Colonic mucosa (tissue), 4 donors: ENCODE data around the gene SCAMP4. TPM values are rescaled to one million over a fixed set of nuclear protein-coding genes. Genes with fewer than 3 reads are reported as not detected.

Experiments used
- DNase-seq: peaks from one replicate; pipeline ENCODE4 v3.0.0-alpha.2; 2020
- H3K27ac ChIP-seq: fragments of 200-600 bp; one replicate; pipeline ENCODE4 v1.8.0; 2021
- H3K27me3 ChIP-seq: fragments of 200-600 bp; one replicate; pipeline ENCODE4 v1.8.0; 2021
- H3K36me3 ChIP-seq: fragments of 200-600 bp; one replicate; pipeline ENCODE4 v1.8.0; 2021
- H3K4me1 ChIP-seq: fragments of 200-600 bp; one replicate; pipeline ENCODE4 v1.8.0; 2021; ENCODE audit warnings: mild to moderate bottlenecking
- H3K4me3 ChIP-seq: fragments of 200-600 bp; one replicate; pipeline ENCODE4 v1.8.0; 2021
- H3K9ac ChIP-seq, 2 donors: one replicate each; pipeline ENCODE4 v1.7.0; 2013; ENCODE audit warnings: control low read depth in 2 of 2, low read depth in 2 of 2, low read length in 2 of 2
- H3K9me3 ChIP-seq: fragments of 200-600 bp; one replicate; pipeline ENCODE4 v1.8.0; 2021
- CTCF ChIP-seq: fragments of 200-600 bp; IDR thresholded peaks from one replicate; pipeline ENCODE4 v1.8.0; 2022; ENCODE audit warnings: antibody characterized with exemption, mild to moderate bottlenecking
- intact Hi-C: fragments of 100-400 bp; cut with DNase I; formaldehyde crosslinking; loops from one replicate; pipeline ENCODE4 v1.14.1; 2022
- total RNA-seq, 2 donors: library from RNA; stranded (reverse); fragmentation: NEBNext Ultra II Directional in 1 of 2; extraction: Animal tissue kit (Norgen Biotek cat#: 25700) in 1 of 2; gene quantifications; one replicate each; pipeline ENCODE4 v1.2.1, GENCODE V29; 2021
- donor health status: healthy.
- donor health status: DM: no; HTN: no; CAD: no.
- donor health status: DM: no; HTN: no; CAD: no.

Gene SCAMP4
- total RNA-seq, 2 donors from 2014 or later = 57.4 to 91.8 TPM

DNA sequence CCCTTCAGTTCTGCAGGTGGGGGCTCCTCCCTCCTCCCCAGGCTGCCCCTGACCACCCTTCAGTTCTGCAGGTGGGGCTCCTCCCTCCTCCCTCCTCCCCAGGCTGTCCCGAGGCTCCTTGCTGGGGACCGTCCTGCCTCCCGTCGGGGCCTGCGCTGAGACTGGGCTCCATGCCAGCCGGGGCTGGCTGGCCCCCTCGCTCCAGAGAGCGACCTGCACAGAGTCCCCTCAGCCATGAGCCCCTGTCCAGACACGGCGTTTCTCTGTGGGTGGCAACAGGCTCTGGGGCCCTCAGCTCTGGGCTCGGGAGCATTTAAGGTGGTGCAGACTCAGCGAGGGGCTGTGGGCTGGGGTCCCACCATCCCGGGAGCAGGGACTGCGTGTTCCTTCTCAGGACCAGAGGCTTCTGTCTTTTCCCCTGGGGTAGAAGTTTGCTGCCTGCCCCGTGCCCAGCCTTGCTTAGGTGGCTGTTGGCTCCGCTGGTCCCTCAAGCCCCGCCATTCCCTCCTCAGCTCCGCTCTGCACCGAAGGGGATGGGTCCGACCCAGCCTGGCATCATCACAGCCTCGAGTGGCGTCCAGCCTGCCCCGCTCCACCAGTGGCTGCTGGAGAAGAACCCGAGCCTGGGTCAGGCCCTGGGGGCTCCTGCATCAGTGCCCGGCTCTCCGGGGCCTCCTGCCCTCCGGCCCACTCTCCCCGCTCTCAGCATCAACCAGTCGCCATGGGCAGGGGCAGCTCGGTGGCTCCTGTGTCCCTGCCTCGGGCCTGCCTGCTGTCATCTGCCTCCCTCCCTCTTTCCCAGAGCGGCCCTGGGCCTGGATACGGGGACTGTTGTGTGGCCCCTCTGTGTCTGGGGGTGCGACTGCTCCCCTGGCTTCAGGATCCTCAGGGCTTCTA lies 63.3 kb downstream of the SCAMP4 start:
- H3K4me1 ChIP-seq = no peaks in the 10 kb centered on the region
- H3K9me3 ChIP-seq = no peaks in the 10 kb centered on the region
- TF ChIP-seq CTCF = no peak
- no peak overlapping the region for H3K4me3 ChIP-seq
- no peaks in the 10 kb centered on the region for H3K27me3 ChIP-seq
- H3K9ac ChIP-seq = no peak overlapping the region
- no peak for DNase-seq
- intact Hi-C loops = no loop called here
- H3K36me3 ChIP-seq = peaks cover 7% of the 10 kb centered on the region
- no peak overlapping the region for H3K27ac ChIP-seq

GRCh38 chr19:1969176-1970002 lies 64.2 kb downstream of the SCAMP4 start:
- no peak overlapping the region for H3K27ac ChIP-seq
- no peak overlapping the region for H3K4me3 ChIP-seq
- H3K27me3 ChIP-seq = no peaks in the 10 kb centered on the region
- TF ChIP-seq CTCF = no peak
- intact Hi-C loops = no loop called here
- no peaks in the 10 kb centered on the region for H3K9me3 ChIP-seq
- no peak overlapping the region for H3K9ac ChIP-seq
- H3K4me1 ChIP-seq = no peaks in the 10 kb centered on the region
- peaks cover 7% of the 10 kb centered on the region for H3K36me3 ChIP-seq
- no peak for DNase-seq

- TF ChIP-seq CTCF = no peak
- DNase-seq = no peak
Measured at GRCh38 chr19:1970003-1970805, 65.0 kb downstream of the SCAMP4 start.

GRCh38 chr19:1970806-1971502 lies 65.8 kb downstream of the SCAMP4 start:
- Histone ChIP-seq H3K9ac (no peak overlapping the region), H3K4me1 (no peaks in the 10 kb centered on the region), H3K36me3 (peaks cover 7% of the 10 kb centered on the region), H3K27me3 (no peaks in the 10 kb centered on the region), H3K9me3 (no peaks in the 10 kb centered on the region), H3K27ac (no peak overlapping the region), H3K4me3 (no peak overlapping the region)
- intact Hi-C loops = no loop called here
- no peak for DNase-seq
- no peak for TF ChIP-seq CTCF

More at GRCh38 chr19:1970003-1970805, 65.0 kb downstream of the SCAMP4 start:
- no peaks in the 10 kb centered on the region for H3K4me1 ChIP-seq
- no peak overlapping the region for H3K4me3 ChIP-seq
- H3K9me3 ChIP-seq = no peaks in the 10 kb centered on the region
- H3K36me3 ChIP-seq = peaks cover 7% of the 10 kb centered on the region
- no peak overlapping the region for H3K9ac ChIP-seq
- no peaks in the 10 kb centered on the region for H3K27me3 ChIP-seq
- intact Hi-C loops = no loop called here
- H3K27ac ChIP-seq = no peak overlapping the region
